Neural cell (in vitro differentiated cells): Measurements from ENCODE around the gene FA2H.

Experiments used
- CTCF ChIP-seq: fragments of 450-650 bp; IDR thresholded peaks from 2 replicates; pipeline ENCODE4 v1.5.1; 2014; ENCODE audit warnings: antibody characterized with exemption, mild to moderate bottlenecking, moderate library complexity; ENCODE audit not compliant: poor library complexity, severe bottlenecking
- POLR2AphosphoS5 ChIP-seq: IDR thresholded peaks from 2 replicates; pipeline ENCODE4 v1.6.1; 2012
- REST ChIP-seq: IDR thresholded peaks from 2 replicates; pipeline ENCODE4 v1.6.1; 2012; ENCODE audit warnings: borderline replicate concordance
- TAF1 ChIP-seq: IDR thresholded peaks from 2 replicates; pipeline ENCODE4 v1.6.1; 2012; ENCODE audit warnings: low read depth

GRCh38 chr16:74682556-74682955 is 92.1 kb downstream of the FA2H start:
- TF ChIP-seq CTCF (no peak), TAF1 (no peak), REST (no peak), POLR2AphosphoS5 (no peak)
